ENCODE data around the gene ANKRD6.

The ANKRD6 gene

DNA sequence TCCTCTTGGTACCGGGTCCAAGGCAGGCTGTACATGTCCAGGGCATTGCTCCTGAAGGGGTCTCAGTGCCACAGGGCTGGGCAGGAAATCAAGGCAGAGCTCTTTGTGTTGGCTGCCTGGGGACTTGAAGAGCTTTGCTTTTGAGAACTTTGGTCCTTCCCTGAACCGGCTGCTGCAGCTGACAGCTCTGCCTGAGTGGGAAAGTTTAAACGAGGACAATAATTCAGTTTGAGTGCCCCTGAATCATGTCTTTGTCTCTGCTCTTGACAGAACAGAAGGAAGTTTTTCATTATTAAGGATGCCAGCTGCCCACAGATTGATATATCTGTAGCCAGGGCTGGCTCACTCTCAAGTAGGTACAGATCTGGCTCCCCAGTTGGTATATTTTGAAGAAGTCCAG lies 56.1 kb downstream of the ANKRD6 start:
- TF ChIP-seq, protein P1, sequence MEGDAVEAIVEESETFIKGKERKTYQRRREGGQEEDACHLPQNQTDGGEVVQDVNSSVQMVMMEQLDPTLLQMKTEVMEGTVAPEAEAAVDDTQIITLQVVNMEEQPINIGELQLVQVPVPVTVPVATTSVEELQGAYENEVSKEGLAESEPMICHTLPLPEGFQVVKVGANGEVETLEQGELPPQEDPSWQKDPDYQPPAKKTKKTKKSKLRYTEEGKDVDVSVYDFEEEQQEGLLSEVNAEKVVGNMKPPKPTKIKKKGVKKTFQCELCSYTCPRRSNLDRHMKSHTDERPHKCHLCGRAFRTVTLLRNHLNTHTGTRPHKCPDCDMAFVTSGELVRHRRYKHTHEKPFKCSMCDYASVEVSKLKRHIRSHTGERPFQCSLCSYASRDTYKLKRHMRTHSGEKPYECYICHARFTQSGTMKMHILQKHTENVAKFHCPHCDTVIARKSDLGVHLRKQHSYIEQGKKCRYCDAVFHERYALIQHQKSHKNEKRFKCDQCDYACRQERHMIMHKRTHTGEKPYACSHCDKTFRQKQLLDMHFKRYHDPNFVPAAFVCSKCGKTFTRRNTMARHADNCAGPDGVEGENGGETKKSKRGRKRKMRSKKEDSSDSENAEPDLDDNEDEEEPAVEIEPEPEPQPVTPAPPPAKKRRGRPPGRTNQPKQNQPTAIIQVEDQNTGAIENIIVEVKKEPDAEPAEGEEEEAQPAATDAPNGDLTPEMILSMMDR (IDR thresholded peaks at IDR 0.05), result no peak

DNA sequence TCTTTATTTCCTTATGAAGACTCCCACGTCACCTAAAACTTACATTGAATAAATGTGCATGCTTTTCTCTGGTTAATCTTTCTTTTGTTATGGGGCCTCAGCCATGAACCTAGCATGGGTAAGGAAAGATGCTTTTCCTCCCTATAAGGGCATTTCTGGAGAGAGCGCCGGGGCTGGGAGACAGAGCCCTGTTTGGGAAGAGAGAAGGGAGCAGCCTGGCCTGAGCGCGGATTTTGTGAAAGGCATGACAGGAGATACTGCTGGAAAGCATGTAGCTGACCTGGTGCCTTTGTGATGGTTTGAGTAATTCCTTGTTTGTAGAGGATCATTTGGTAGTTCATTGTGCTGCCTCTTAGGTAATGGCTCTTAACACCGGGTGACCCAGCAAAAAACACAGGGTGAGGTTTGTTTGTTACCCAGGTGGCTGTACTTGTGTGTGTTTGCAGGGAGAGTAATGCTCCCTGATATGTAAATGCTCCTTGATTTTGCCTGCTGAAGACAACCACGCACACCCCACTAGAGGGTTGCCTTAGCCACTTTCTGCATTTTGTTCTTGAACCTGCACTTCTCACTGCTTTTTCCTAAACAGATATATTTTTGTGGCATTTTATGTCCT lies 59.2 kb downstream of the ANKRD6 start:
- TF ChIP-seq, protein P1 (IDR thresholded peaks at IDR 0.05), result no peak

DNA sequence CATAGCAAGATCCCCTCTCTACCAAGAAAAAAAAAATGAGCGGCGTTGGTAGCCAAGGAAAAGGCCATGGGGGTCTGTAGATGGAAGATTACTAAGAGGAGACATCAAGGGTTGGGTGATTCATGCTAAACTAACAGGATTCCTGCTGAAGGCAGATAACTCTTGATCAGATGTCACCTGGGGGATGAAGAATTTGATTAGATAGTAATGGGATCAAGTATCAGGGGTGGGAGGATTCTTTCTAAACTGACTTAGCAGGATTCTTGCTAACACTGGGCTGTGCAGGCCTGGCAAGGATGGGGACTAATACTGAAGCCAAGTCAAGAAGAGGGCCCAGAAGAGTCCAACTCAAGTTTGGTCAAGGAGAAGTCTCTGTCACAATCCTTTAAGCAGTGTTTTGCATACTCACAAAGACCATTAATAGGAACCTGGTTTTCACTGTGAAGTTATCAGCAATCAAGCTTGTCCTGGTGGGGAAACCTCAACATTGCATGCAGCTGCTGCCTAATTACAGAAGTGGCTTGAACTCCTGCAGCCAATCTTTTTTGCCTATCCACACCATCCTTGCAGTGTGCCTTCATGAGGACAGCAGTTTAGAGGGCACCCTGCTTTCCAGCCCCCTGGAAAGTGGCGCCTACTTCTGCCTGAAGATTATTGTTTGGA lies 61.3 kb downstream of the ANKRD6 start:
- TF ChIP-seq, protein P1 (IDR thresholded peaks at IDR 0.05), result no peak

DNA sequence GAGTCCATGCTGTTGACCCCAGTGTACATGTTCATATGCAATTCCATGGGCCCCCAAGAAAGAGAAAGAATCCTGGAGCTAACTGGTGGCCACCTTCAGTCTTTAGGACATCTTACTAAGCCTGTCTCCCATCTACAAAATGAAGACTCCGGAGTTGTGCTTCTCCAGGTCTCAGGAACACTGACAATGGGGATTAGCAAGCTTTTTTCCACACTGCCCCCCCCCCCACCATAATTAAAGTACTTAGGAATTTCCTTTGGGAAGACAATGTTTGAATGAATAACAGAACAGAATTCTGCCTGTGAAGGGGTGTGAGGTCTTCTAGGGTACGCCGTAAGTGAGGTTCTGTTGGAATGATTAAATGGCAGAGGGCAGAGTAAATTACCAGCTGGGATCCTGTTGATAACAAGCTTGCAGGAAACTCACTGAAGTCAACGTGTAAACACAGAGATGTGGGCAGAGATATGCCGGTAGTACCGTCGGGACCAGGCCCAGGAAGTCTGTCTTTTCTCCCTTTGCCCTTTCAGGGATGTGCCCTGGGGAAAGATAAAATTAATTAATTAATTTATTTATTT lies 63.1 kb downstream of the ANKRD6 start:
- TF ChIP-seq, protein P1 (IDR thresholded peaks at IDR 0.05), result no peak

DNA sequence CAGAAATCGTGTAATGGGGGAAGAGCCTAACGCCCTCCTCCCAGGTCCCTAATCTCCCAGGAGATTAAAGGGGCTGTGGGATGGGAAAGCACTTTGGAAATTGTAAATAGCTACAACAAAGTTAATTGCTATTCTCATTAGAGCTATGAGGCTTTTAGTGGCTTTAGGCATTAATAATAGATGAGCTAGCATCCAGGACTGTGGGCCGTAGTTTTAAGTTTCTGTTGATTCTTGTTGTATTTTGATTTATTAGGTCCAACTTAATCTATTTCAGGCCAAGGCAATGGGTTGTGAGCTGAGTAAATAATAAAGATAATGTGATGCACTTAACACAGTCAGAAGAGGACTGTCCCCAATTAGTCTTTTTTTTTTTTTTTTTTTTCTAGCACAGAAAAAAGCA lies 67.7 kb downstream of the ANKRD6 start:
- TF ChIP-seq, protein P1 (IDR thresholded peaks at IDR 0.05), result no peak

DNA sequence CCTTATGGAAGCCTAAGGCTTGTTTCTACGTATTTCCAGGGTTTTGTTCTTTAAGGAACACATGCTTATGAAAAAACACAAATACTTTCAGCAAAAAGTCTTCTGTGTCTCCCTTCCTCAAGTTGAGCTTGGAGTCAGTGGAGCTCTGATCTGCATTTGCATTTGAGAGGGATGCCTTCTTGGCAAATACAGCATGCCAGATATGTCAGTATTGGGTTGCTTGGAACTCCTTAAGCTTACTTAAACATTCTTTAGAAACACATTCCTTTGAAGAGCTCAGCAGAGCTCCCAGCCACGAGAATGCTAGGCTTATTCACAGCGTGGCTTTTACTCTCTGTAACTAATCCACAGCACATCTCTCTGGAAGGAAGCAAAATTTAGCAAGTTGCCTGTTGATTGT lies 68.3 kb downstream of the ANKRD6 start:
- TF ChIP-seq, protein P1 (IDR thresholded peaks at IDR 0.05), result no peak

DNA sequence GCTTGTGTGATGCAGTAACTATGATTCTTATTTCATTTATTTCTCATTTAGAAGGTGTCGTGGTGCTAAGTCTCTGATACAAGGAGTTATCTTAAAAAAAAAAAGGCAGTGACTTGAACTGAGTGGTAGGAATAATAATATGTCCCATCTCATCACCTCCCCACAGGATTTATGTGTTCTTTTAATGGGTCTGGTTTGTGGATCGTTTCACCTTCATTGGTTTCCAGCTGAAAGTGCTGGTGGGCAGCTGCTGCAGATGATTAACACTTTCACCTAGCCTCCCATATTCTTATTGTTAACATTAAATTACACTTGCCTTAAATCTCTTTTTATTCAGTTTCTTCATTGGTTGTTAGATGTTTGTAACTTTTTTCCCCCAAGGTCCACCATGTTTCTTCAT lies 68.8 kb downstream of the ANKRD6 start:
- TF ChIP-seq, protein P1 (IDR thresholded peaks at IDR 0.05), result no peak

All from LNCAP (cell line).